Suprapubic skin (tissue), 4 donors: Measurements from ENCODE around the gene IKZF4. TPM values are rescaled to one million over a fixed set of nuclear protein-coding genes. Genes with fewer than 3 reads are reported as not detected.
"Not testable (repeated sequence)": the region's sequence is repeated elsewhere in the genome, so short reads cannot be mapped to it uniquely, and the experiment has no call there.

Experiments
- DNase-seq, 2 donors: peaks; one replicate each; pipeline ENCODE4 v3.0.0-alpha.2; 2019; ENCODE audit warnings: low spot score in 2 of 2
- H3K27ac ChIP-seq: fragments of 200-600 bp; sonication (generic); one replicate; pipeline ENCODE4 v1.5.1; 2019
- H3K27me3 ChIP-seq: fragments of 200-600 bp; sonication (generic); one replicate; pipeline ENCODE4 v1.5.1; 2019
- H3K36me3 ChIP-seq: fragments of 200-600 bp; sonication (generic); one replicate; pipeline ENCODE4 v1.5.1; 2019
- H3K4me1 ChIP-seq: fragments of 200-600 bp; sonication (generic); one replicate; pipeline ENCODE4 v1.5.1; 2019
- H3K4me3 ChIP-seq: fragments of 200-600 bp; sonication (generic); one replicate; pipeline ENCODE4 v1.5.1; 2019; ENCODE audit warnings: mild to moderate bottlenecking
- H3K9me3 ChIP-seq: fragments of 200-600 bp; sonication (generic); one replicate; pipeline ENCODE4 v1.5.1; 2019
- EP300 ChIP-seq: sonication (generic); formaldehyde crosslinking; IDR thresholded peaks from one replicate; pipeline ENCODE4 v1.6.1; 2017; ENCODE audit warnings: antibody characterized with exemption
- POLR2A ChIP-seq, 2 donors: fragments of 450-650 bp; IDR thresholded peaks; one replicate each; pipeline ENCODE4 v1.6.1; 2017; ENCODE audit warnings: antibody characterized with exemption in 2 of 2, mild to moderate bottlenecking in 2 of 2, moderate library complexity in 2 of 2
- POLR2AphosphoS5 ChIP-seq, 3 donors: sonication (generic); formaldehyde crosslinking; IDR thresholded peaks; one replicate each; pipeline ENCODE4 v1.6.1; 2017; ENCODE audit warnings: antibody characterized with exemption in 3 of 3
- WGBS: methylation state at CpG from one replicate; pipeline ENCODE4 v1.1.5; 2018; 5-methylcytosine and 5-hydroxymethylcytosine counted together
- total RNA-seq, 4 donors: library from RNA; depleted of rRNA; stranded (reverse); fragments of >200 nt; gene quantifications; one replicate each; pipeline ENCODE4 v1.1.0, GENCODE V29; 2016
- TF ChIP-seq, protein P1 (sequence below), 2 donors: fragments of 200-600 bp in 1 of 2; fragments of 450-650 bp in 1 of 2; sonication (generic) in 1 of 2; IDR thresholded peaks; one replicate each; pipeline ENCODE4 v1.5.1; 2016 to 2019; ENCODE audit warnings: antibody characterized with exemption in 2 of 2, mild to moderate bottlenecking in 1 of 2, moderate library complexity in 1 of 2

IKZF4 gene
- total RNA-seq, 4 donors from 2014 or later, result 3.2 to 10.5 (median 3.8) TPM

DNA sequence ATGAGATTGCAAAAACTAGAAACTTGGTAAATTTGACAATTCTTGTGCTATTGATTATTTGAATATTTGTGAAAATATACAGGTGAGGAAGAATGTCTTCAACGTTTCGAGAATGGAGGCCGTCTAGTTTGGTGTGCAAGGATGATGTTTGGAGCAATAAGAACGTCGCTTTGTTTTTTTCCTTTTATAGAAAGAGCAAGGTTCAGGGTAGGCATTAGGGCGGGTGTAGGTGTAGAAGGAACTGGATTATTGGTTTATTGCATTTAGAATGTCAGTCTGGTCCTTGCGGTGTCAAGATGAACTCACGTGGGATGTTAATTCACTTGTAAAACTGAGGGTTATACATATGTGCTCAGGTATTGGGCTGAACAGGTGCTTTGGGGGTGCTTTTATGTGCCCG is 22.0 kb downstream of the IKZF4 start:
- peak overlapping the region; percentile 91 for H3K4me3 ChIP-seq
- H3K36me3 ChIP-seq, result peaks cover 32% of the 10 kb centered on the region
- DNase-seq, result no peak
- WGBS, result 44% methylated on average over 9 of the region's 9 CpGs
- no peaks in the 10 kb centered on the region for H3K27me3 ChIP-seq
- H3K27ac ChIP-seq, result peak overlapping the region; percentile 89
- H3K4me1 ChIP-seq, result peaks cover 29% of the 10 kb centered on the region
- no peak for TF ChIP-seq POLR2AphosphoS5 (IDR thresholded peaks at IDR 0.05)
- H3K9me3 ChIP-seq, result no peaks in the 10 kb centered on the region

DNA sequence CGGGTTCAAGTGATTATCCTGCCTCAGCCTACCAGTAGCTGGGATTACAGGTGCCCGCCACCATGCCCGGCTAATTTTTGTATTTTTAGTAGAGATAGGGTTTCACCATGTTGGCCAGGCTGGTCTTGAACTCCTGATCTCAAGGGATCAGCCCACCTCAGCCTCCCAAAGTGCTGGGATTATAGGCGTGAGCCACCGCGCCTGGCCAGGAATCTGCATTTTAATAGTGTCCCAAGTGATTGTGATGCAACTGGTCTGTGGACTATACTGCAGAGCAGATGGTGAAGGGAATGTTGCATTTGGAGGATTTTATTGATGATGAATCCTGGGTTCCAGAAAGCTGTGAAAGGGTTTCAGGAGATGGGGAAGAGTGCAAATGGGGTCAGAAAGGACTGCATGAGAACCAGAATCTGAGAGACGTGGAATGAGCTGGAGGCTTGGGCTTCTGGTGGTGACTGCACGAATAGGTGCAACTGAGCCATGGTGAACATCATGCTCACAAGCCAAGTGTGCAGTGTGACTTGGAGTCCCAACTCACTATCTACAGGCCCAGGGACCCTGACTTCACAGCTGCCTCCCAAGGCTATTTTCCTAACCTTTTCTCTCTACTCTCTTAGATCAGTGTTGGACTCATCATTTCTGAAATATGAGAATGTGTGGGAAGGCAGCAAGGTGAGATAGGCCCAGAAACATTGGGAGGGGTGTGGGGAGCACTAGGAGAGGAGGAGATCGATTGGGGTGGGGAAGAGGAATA is 25.4 kb downstream of the IKZF4 start:
- WGBS, result 87% methylated on average over 9 of the region's 9 CpGs
- Histone ChIP-seq H3K27ac (no peak overlapping the region), H3K4me3 (no peak overlapping the region), H3K36me3 (peaks cover 32% of the 10 kb centered on the region), H3K9me3 (no peaks in the 10 kb centered on the region), H3K27me3 (no peaks in the 10 kb centered on the region), H3K4me1 (peaks cover 25% of the 10 kb centered on the region)
- DNase-seq, result no peak
- TF ChIP-seq, protein P1, sequence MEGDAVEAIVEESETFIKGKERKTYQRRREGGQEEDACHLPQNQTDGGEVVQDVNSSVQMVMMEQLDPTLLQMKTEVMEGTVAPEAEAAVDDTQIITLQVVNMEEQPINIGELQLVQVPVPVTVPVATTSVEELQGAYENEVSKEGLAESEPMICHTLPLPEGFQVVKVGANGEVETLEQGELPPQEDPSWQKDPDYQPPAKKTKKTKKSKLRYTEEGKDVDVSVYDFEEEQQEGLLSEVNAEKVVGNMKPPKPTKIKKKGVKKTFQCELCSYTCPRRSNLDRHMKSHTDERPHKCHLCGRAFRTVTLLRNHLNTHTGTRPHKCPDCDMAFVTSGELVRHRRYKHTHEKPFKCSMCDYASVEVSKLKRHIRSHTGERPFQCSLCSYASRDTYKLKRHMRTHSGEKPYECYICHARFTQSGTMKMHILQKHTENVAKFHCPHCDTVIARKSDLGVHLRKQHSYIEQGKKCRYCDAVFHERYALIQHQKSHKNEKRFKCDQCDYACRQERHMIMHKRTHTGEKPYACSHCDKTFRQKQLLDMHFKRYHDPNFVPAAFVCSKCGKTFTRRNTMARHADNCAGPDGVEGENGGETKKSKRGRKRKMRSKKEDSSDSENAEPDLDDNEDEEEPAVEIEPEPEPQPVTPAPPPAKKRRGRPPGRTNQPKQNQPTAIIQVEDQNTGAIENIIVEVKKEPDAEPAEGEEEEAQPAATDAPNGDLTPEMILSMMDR (IDR thresholded peaks at IDR 0.05), result no peak
- no peak for TF ChIP-seq POLR2A (IDR thresholded peaks at IDR 0.05)
- no peak for TF ChIP-seq EP300

DNA sequence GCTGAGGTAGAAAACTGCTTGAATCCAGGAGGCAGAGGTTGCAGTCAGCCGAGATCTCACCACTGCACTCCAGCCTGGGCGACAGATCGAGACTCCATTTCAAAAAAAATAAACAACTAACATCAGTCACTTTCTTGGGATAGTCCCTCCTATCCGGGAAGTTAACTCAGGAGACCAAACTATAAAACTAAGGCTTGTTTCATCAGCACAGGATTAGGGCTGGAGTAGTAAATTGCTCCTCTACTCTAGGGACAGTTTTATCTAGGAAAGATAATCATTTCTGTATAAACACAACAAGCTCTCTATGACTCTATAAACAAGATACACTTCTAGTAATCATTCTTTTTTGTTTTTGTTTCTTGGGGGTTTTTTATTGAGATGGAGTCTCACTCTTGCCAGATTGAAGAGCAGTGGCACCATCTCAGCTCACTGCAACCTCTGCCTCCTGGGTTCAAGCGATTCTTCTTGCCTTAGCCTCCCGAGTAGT is 32.6 kb downstream of the IKZF4 start:
- no peak overlapping the region for H3K4me3 ChIP-seq
- H3K36me3 ChIP-seq, result no peaks in the 10 kb centered on the region
- no peak for DNase-seq
- no peak overlapping the region for H3K27ac ChIP-seq
- no peaks in the 10 kb centered on the region for H3K4me1 ChIP-seq
- TF ChIP-seq POLR2A (IDR thresholded peaks at IDR 0.05) (no peak), EP300 (no peak), POLR2AphosphoS5 (IDR thresholded peaks at IDR 0.05) (no peak)
- TF ChIP-seq, protein P1 (IDR thresholded peaks at IDR 0.05), result no peak
- no peaks in the 10 kb centered on the region for H3K9me3 ChIP-seq
- no peaks in the 10 kb centered on the region for H3K27me3 ChIP-seq
- 86% methylated on average over 6 of the region's 6 CpGs for WGBS

DNA sequence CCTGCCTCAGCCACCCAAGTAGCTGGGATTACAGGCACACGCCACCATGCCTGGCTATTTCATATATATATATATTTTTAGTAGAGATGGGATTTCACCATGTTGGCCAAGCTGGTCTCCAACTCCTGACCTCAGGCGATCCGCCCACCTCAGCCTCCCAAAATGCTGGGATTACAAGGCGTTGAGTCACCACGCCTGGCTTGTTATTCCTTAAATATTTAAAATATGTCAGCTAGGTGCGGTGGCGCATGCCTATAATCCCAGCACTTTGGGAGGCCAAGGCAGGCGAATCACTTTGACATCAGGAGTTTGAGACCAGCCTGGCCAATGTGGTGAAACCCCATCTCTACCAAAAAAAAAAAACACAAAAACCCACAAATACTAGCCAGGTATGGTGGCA is 39.1 kb downstream of the IKZF4 start:
- H3K4me1 ChIP-seq, H3K27ac ChIP-seq, DNase-seq, H3K4me3 ChIP-seq, H3K27me3 ChIP-seq, H3K9me3 ChIP-seq, H3K36me3 ChIP-seq: not testable (repeated sequence)
- WGBS, result 91% methylated on average over 8 of the region's 8 CpGs

DNA sequence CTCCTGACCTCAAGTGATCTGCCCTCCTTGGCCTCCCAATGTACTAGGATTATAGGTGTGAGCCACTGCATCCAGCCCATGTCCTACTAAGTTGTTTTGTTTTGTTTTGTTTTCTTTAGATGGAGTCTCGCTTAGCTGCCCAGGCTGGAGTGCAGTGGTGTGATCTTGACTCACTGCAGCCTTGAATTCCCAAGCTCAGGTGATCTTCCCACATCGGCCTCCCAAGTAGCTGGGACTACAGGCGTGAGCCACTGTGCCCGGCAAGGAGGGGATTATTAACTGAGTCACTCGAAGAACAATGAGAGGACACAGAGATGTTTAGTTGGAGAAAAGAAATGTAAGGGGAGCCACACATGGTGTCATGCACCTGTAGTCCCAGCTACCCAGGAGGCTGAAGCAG is 41.1 kb downstream of the IKZF4 start:
- no peak for DNase-seq
- Histone ChIP-seq H3K36me3 (no peaks in the 10 kb centered on the region), H3K4me1 (no peaks in the 10 kb centered on the region), H3K27me3 (no peaks in the 10 kb centered on the region), H3K27ac (no peak overlapping the region), H3K4me3 (no peak overlapping the region), H3K9me3 (no peaks in the 10 kb centered on the region)
- TF ChIP-seq, protein P1 (IDR thresholded peaks at IDR 0.05), result no peak
- TF ChIP-seq POLR2AphosphoS5 (IDR thresholded peaks at IDR 0.05) (no peak), POLR2A (IDR thresholded peaks at IDR 0.05) (no peak), EP300 (no peak)
- WGBS, result 75% methylated on average over 5 of the region's 5 CpGs

DNA sequence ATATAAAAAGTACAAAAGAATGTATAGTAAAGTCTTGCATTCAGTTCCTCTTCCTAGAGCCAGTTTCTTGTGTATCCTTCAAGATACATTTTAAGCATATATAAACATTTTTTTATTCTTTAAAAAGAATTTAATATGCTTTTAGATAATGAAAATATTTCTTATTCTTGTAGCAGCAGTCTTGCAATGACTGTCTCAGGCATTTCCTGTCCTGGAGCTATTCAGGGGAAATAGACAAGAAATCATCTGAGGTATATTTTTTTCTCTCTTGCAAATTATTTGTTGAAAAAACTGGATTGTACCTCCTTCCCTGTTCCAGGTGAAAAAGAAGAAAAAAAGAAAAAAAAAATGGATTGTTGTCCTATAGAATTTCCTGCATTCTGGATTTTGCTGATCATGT is 42.2 kb downstream of the IKZF4 start:
- TF ChIP-seq POLR2AphosphoS5 (IDR thresholded peaks at IDR 0.05) (no peak), EP300 (no peak), POLR2A (IDR thresholded peaks at IDR 0.05) (no peak)
- TF ChIP-seq, protein P1 (IDR thresholded peaks at IDR 0.05), result no peak
- H3K27me3 ChIP-seq, result no peaks in the 10 kb centered on the region
- H3K36me3 ChIP-seq, result no peaks in the 10 kb centered on the region
- H3K4me3 ChIP-seq, result no peak overlapping the region
- no peaks in the 10 kb centered on the region for H3K4me1 ChIP-seq
- no peak for DNase-seq
- no peaks in the 10 kb centered on the region for H3K9me3 ChIP-seq
- H3K27ac ChIP-seq, result no peak overlapping the region
